Measurements from ENCODE around the gene COL25A1. TPM values are rescaled to one million over a fixed set of nuclear protein-coding genes. Genes with fewer than 3 reads are reported as not detected.

Gene COL25A1
- total and polyA plus RNA-seq, 2 donors, result 0.75 to 1.5 TPM

GRCh38 chr4:108777388-108777787 is 525.1 kb downstream of the COL25A1 start:
- 94% methylated on average over 2 of the region's 2 CpGs for WGBS

DNA sequence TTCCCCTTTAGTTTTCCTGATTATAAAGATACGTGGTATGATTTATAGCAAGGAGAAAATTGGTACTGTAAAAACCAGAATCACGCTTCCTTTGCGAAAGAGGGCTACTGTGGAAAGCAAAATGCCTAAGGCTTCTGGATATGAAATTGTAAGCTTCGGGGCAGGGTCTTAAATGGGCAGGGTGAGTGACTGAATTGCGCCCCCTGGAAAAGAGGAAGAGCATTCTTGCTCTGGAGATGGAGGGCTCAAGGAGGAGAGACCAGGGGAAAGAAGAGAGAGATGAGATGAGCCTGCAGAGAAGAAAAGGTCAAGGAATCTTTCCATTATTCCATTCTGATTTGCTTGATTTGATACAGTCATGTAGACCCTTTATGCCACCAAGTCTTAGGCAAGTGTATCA is 526.5 kb downstream of the COL25A1 start:
- Histone ChIP-seq H3K4me3 (ENCODE audit: low read length in 2 of 2) (no peak overlapping the region), H3K27me3 (ENCODE audit: control insufficient read depth in 2 of 2, insufficient read depth in 1 of 2, low read length in 1 of 2) (no peaks in the 10 kb centered on the region), H3K27ac (ENCODE audit: low read depth in 1 of 2, low read length in 1 of 2) (no peak overlapping the region), H3K9me3 (ENCODE audit: control insufficient read depth in 2 of 2, insufficient read depth in 1 of 2, low read length in 1 of 2) (no peaks in the 10 kb centered on the region), H3K36me3 (ENCODE audit: control insufficient read depth in 2 of 2, insufficient read depth in 2 of 2, low read length in 1 of 2) (no peaks in the 10 kb centered on the region), H3K4me1 (ENCODE audit: control insufficient read depth in 2 of 2, insufficient read depth in 2 of 2, low read length in 2 of 2) (no peaks in the 10 kb centered on the region)
- WGBS, result 22% methylated on average over 5 of the region's 5 CpGs
- no peak for DNase-seq (ENCODE audit: low read depth in 6 of 9, low spot score in 9 of 9)

More at GRCh38 chr4:108777388-108777787, 525.1 kb downstream of the COL25A1 start:
- no peaks in the 10 kb centered on the region for H3K9me3 ChIP-seq (ENCODE audit: control insufficient read depth in 2 of 2, insufficient read depth in 1 of 2, low read length in 1 of 2)
- DNase-seq (ENCODE audit: low read depth in 6 of 9, low spot score in 9 of 9), result no peak
- no peaks in the 10 kb centered on the region for H3K36me3 ChIP-seq (ENCODE audit: control insufficient read depth in 2 of 2, insufficient read depth in 2 of 2, low read length in 1 of 2)
- H3K4me3 ChIP-seq (ENCODE audit: low read length in 2 of 2), result no peak overlapping the region
- no peaks in the 10 kb centered on the region for H3K4me1 ChIP-seq (ENCODE audit: control insufficient read depth in 2 of 2, insufficient read depth in 2 of 2, low read length in 2 of 2)
- no peak overlapping the region for H3K27ac ChIP-seq (ENCODE audit: low read depth in 1 of 2, low read length in 1 of 2)
- H3K27me3 ChIP-seq (ENCODE audit: control insufficient read depth in 2 of 2, insufficient read depth in 1 of 2, low read length in 1 of 2), result no peaks in the 10 kb centered on the region

DNA sequence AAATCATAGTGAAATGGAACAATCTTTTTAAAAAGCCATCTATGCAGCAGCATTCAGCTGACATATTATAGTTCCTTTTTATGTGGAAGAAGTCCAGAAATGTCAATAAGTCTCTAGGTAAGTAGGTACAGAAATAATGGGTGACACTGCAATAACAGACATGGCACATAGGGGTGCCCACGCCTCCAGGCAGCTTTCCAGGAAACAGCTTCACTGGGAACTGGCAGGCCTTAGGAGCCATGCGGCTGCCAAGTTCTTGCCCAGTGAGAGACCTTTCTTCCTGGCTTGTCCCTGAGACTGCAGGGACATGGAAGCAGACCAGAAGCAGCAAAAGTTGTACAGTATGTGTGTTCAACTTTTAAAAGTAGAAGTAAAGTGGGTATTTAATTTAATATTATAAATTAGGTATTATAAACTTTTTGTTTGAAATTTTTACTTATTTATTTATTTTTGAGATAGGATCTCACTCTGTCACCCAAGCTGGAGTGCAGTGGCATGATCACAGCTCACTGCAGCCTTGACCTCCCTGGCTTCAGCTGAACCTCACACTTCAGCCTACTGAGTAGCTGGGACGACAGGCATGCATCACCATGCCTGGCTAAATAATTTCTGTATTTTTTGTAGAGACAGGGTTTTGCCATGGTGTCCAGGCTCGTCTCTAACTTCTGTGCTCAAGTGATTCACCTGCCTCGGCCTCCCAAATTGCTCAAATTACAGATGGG is 527.5 kb downstream of the COL25A1 start:
- no peaks in the 10 kb centered on the region for H3K4me1 ChIP-seq (ENCODE audit: control insufficient read depth in 2 of 2, insufficient read depth in 2 of 2, low read length in 2 of 2)
- H3K9me3 ChIP-seq (ENCODE audit: control insufficient read depth in 2 of 2, insufficient read depth in 1 of 2, low read length in 1 of 2), result no peaks in the 10 kb centered on the region
- H3K4me3 ChIP-seq (ENCODE audit: low read length in 2 of 2), result no peak overlapping the region
- H3K27ac ChIP-seq (ENCODE audit: low read depth in 1 of 2, low read length in 1 of 2), result no peak overlapping the region
- no peaks in the 10 kb centered on the region for H3K36me3 ChIP-seq (ENCODE audit: control insufficient read depth in 2 of 2, insufficient read depth in 2 of 2, low read length in 1 of 2)
- H3K27me3 ChIP-seq (ENCODE audit: control insufficient read depth in 2 of 2, insufficient read depth in 1 of 2, low read length in 1 of 2), result no peaks in the 10 kb centered on the region
- no peak for DNase-seq (ENCODE audit: low read depth in 6 of 9, low spot score in 9 of 9)
- WGBS, result 92% methylated on average over 5 of the region's 5 CpGs

GRCh38 chr4:108772402-108772801 is 530.1 kb downstream of the COL25A1 start:
- 95% methylated on average over 7 of the region's 7 CpGs for WGBS
- Histone ChIP-seq H3K4me3 (ENCODE audit: low read length in 2 of 2) (no peak overlapping the region), H3K27ac (ENCODE audit: low read depth in 1 of 2, low read length in 1 of 2) (no peak overlapping the region), H3K4me1 (ENCODE audit: control insufficient read depth in 2 of 2, insufficient read depth in 2 of 2, low read length in 2 of 2) (no peaks in the 10 kb centered on the region), H3K36me3 (ENCODE audit: control insufficient read depth in 2 of 2, insufficient read depth in 2 of 2, low read length in 1 of 2) (no peaks in the 10 kb centered on the region), H3K9me3 (ENCODE audit: control insufficient read depth in 2 of 2, insufficient read depth in 1 of 2, low read length in 1 of 2) (no peaks in the 10 kb centered on the region), H3K27me3 (ENCODE audit: control insufficient read depth in 2 of 2, insufficient read depth in 1 of 2, low read length in 1 of 2) (no peaks in the 10 kb centered on the region)
- DNase-seq (ENCODE audit: low read depth in 6 of 9, low spot score in 9 of 9), result no peak

DNA sequence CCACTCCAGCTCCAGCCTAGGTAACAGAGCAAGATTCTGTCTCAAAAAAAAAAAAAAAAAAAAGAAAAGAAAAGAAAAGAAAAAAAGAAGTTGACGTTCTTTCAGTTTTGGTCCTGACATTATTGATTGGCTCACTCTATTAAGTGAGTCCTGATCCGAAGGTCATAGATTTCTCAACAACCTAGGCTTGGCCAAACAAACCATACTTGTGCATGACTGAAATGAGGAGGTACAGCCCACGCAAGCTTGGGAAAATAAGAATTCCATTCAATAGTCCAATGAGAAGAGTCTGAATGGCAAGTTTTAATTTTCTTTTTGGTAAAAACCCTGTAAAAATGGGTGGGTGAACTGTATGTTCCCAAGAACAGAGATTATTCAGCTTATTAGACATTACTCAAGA is 536.4 kb downstream of the COL25A1 start:
- Histone ChIP-seq H3K27me3 (ENCODE audit: control insufficient read depth in 2 of 2, insufficient read depth in 1 of 2, low read length in 1 of 2) (peaks cover 5 to 26% of the 10 kb centered on the region in 2 donors), H3K9me3 (ENCODE audit: control insufficient read depth in 2 of 2, insufficient read depth in 1 of 2, low read length in 1 of 2) (peaks cover 0 to 5% of the 10 kb centered on the region in 2 donors), H3K36me3 (ENCODE audit: control insufficient read depth in 2 of 2, insufficient read depth in 2 of 2, low read length in 1 of 2) (no peaks in the 10 kb centered on the region), H3K4me1 (ENCODE audit: control insufficient read depth in 2 of 2, insufficient read depth in 2 of 2, low read length in 2 of 2) (peaks cover 13 to 15% of the 10 kb centered on the region in 2 donors), H3K4me3 (ENCODE audit: low read length in 2 of 2) (no peak overlapping the region), H3K27ac (ENCODE audit: low read depth in 1 of 2, low read length in 1 of 2) (no peak overlapping the region)
- 95% methylated on average over 3 of the region's 3 CpGs for WGBS
- DNase-seq (ENCODE audit: low read depth in 6 of 9, low spot score in 9 of 9), result no peak

- H3K4me3 ChIP-seq (ENCODE audit: low read length in 2 of 2), result no peak overlapping the region
- H3K36me3 ChIP-seq (ENCODE audit: control insufficient read depth in 2 of 2, insufficient read depth in 2 of 2, low read length in 1 of 2), result no peaks in the 10 kb centered on the region
- H3K4me1 ChIP-seq (ENCODE audit: control insufficient read depth in 2 of 2, insufficient read depth in 2 of 2, low read length in 2 of 2), result peaks cover 13 to 15% of the 10 kb centered on the region in 2 donors
- DNase-seq (ENCODE audit: low read depth in 6 of 9, low spot score in 9 of 9), result no peak
- no peak overlapping the region for H3K27ac ChIP-seq (ENCODE audit: low read depth in 1 of 2, low read length in 1 of 2)
- peaks cover 0 to 5% of the 10 kb centered on the region in 2 donors for H3K9me3 ChIP-seq (ENCODE audit: control insufficient read depth in 2 of 2, insufficient read depth in 1 of 2, low read length in 1 of 2)
- WGBS, result 95% methylated on average over 4 of the region's 4 CpGs
- H3K27me3 ChIP-seq (ENCODE audit: control insufficient read depth in 2 of 2, insufficient read depth in 1 of 2, low read length in 1 of 2), result peaks cover 5 to 30% of the 10 kb centered on the region in 2 donors
Measured at GRCh38 chr4:108763986-108764385, 538.5 kb downstream of the COL25A1 start.

DNA sequence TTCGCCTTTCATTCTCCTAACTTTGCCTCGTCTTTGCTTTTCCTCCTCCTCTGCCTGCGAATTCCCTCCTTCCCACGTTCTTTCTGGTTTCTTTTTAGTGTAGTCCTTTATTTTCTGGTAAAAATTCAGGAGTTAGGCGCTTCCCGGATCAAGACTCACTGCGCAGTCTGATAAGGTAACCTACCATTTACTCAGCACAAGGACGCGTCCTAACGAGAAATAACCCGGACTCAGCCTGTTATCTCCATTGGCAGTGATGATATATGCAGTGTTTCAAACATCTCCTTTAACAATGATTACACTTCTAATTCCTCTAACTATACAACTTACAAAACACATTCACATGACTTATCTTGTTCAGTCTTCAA is 539.2 kb downstream of the COL25A1 start:
- Histone ChIP-seq H3K4me1 (ENCODE audit: control insufficient read depth in 2 of 2, insufficient read depth in 2 of 2, low read length in 2 of 2) (peaks cover 13 to 15% of the 10 kb centered on the region in 2 donors), H3K27me3 (ENCODE audit: control insufficient read depth in 2 of 2, insufficient read depth in 1 of 2, low read length in 1 of 2) (peaks cover 5 to 33% of the 10 kb centered on the region in 2 donors), H3K27ac (ENCODE audit: low read depth in 1 of 2, low read length in 1 of 2) (no peak overlapping the region), H3K36me3 (ENCODE audit: control insufficient read depth in 2 of 2, insufficient read depth in 2 of 2, low read length in 1 of 2) (no peaks in the 10 kb centered on the region), H3K4me3 (ENCODE audit: low read length in 2 of 2) (peak overlapping the region; percentile 58 to 74), H3K9me3 (ENCODE audit: control insufficient read depth in 2 of 2, insufficient read depth in 1 of 2, low read length in 1 of 2) (peaks cover 0 to 5% of the 10 kb centered on the region in 2 donors)
- no peak for DNase-seq (ENCODE audit: low read depth in 6 of 9, low spot score in 9 of 9)
- WGBS, result 32% methylated on average over 11 of the region's 11 CpGs

- Histone ChIP-seq H3K27me3 (ENCODE audit: control insufficient read depth in 2 of 2, insufficient read depth in 1 of 2, low read length in 1 of 2) (peaks cover 5 to 33% of the 10 kb centered on the region in 2 donors), H3K9me3 (ENCODE audit: control insufficient read depth in 2 of 2, insufficient read depth in 1 of 2, low read length in 1 of 2) (peaks cover 0 to 5% of the 10 kb centered on the region in 2 donors), H3K4me1 (ENCODE audit: control insufficient read depth in 2 of 2, insufficient read depth in 2 of 2, low read length in 2 of 2) (peaks cover 13 to 15% of the 10 kb centered on the region in 2 donors), H3K27ac (ENCODE audit: low read depth in 1 of 2, low read length in 1 of 2) (no peak within 1 kb of the TSS), H3K4me3 (ENCODE audit: low read length in 2 of 2) (peak within 1 kb of the TSS; percentile 58 to 74), H3K36me3 (ENCODE audit: control insufficient read depth in 2 of 2, insufficient read depth in 2 of 2, low read length in 1 of 2) (no peaks in the 10 kb centered on the region)
- DNase-seq (ENCODE audit: low read depth in 6 of 9, low spot score in 9 of 9), result peak in 7 of 9 donors; percentile 40 to 82 (median 53)
- WGBS, result 1% methylated on average over 61 of the region's 61 CpGs
Measured at GRCh38 chr4:108762559-108763225, 539.8 kb downstream of the COL25A1 start, which contains the start of gene ETNPPL. TSS of gene ETNPPL (minus strand) at chr4:108763053. CDS start at chr4:108762898, 155 bp downstream.
